NCI-H1417 treated with DMSO at 0.1 percent for 48 hours (cell line): ENCODE data around the gene NLRP3.
"Not testable (repeated sequence)": the region's sequence is repeated elsewhere in the genome, so short reads cannot be mapped to it uniquely, and the experiment has no call there.

Experiments used
- DNase-seq: peaks from one replicate; lab custom pipeline; 2025; lab: John Stamatoyannopoulos, UW

Gene NLRP3

DNA sequence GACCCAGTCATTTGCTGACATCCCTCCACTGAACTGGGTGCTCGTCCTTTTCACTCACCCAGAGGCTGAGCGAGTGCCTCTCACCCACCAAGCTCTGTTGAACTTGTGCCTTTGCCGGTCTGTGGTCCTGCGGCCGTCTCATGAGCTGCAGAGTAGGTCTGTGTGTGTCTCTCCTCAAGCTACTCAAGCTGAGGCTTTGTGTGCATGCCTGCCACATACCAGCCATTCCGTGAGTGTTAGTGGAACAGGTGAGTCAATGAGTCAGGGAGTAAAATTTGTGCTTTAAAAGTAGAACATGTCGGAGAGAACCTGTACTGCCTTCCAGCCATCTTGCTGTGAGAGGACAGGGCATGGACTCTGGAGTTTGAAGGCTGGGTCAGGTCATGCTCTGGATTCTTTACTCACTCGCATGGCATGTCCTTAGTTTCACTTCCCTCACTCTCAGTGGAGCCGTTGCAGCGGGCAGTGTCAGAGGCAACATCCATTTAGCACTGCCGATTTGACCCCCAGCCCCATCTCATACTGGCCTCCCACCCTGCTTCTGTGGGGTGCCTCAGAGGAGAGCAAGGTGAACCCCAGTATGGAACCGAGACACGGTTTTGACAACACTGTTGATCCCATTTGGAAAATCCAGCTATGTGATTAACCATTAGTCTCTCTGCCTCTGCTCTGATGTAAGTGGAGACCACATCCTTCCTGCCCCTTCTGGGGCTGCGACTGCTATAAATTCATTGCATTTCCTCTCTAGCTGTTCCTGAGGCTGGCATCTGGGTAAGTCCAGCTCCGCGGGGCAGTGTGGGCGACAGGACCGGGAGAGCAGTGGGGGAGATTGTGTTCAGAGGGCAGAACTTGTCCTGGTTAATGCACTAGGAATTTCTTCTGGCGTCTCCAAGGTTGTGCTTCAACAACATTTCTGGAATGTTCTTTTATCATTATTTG is at the start of gene NLRP3:
Gene NLRP3, plus strand, starts transcription at position 751 of the 939 bp plus-strand sequence. CDS start 2,628 bp downstream, outside the sequence.
- DNase-seq = no peak

DNA sequence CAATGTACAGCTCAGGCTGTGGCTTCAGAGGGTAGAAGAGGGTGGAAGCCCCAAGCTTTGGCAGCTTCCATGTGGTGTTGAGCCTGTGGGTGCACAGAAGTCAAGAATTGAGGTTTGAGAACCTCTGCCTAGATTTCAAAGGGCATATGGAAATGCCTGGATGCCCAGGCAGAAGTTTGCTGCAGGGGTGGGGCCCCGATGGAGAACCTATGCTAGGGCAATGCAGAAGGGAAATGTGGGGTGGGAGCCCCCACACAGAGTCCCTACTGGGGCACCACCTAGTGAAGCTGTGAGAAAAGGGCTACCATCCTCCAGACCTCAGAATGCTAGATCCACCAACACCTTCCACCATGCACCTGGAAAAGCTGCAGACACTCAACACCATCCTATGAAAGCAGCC is 49.6 kb upstream of the NLRP3 start:
- DNase-seq = not testable (repeated sequence)

DNA sequence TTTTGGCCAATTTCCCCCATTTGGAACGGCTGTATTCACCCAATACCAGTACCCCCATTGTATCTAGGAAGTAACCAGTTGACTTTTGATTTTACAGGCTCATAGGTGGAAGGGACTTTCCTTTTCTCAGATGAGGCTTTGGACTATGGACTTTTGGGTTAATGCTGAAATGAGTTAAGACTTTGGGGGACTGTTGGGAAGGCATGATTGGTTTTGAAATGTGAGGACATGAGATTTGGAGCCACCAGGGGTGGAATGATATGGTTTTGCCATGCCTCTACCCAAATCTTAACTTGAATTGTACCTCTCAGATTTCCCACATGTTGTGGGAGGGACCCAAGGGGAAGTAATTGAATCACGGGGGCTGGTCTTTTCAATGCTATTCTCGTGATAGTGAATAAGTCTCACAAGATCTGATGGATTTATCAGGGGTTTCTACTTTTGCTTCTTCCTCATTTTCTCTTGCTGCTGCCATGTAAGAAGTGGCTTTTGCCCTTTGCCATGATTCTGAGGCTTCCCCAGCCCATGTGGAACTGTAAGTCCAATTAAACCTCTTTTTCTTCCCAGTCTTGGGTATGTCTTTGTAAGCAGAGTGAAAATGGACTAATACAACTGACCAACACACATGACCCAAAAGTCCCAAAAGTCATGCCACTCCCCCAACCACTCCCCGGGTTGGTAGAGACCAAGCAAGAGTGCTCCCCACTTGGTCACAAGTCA is 48.9 kb upstream of the NLRP3 start:
- no peak for DNase-seq

- DNase-seq = no peak
Observed at GRCh38 chr1:247367786-247368422, 48.1 kb upstream of the NLRP3 start.

DNA sequence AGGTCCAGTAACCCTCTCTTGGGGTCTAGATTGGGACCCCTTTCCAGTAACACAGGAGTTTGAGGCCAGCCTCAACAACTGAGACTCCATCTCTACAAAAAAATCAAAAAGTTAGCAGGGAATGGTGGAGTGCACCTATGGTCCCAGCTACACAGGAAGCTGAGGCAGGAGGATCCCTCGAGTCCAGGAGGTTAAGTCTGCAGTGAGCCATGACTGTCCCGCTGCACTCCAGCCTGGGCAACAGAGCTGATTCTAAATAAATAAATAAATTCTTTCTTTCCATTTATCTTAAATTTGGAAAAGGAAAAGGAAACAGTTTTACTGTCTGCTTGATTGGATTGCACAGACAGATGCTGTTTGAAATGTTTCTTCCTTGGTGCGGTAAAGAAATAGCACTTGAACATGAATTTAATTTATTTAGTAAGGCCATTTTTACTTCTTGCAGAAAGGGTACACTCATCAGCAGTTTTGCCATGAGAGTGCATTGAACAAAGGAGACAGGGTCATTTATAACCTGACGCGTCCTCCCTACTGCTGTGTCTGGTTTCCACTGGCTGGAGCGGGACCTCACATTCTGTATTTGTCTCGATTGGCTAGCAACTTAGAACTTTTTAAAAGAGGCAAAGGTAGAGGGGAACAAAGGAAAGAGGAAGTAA is 47.4 kb upstream of the NLRP3 start:
- DNase-seq = no peak

DNA sequence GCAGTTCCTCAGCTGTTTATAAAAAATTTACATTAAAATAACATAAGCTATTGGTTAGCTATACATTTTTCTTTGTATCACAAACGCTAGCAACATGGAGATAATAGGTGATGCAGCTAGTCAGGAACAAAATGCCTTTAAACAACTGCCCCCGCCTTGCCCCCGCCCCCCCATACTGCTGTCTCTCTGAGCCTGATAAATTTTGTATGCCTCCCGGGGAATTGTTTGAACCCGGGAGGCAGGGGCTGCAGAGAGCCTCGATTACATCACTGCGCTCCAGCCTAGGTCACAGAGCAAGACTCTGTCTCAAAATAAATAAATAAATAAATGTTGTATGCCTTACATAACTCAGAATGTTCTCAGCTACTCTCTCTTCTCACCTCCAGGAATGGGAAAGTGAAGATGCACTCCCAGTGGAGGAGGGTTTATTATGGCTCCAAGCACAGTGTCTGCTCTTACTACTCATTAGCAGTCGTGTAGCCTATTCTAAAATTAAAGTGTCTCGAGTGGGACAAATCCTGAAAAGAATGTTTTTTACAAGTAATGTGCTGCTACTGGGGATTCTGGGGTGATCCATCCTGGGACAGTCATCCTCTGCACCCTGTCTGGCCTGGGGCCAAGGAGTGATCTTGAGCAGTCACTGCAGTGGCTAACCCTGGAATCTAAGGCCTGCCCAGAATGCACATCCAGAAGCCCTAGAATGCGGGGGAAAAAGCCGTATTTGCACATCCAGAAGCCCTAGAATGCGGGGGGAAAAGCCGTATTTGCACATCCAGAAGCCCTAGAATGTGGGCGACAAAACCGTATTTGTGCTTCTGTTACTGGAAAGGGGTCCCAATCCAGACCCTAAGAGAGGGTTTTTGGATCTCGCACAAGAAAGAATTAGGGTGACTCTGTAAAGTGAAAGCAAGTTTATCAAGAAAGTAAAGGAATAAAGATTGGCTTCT is 44.9 kb upstream of the NLRP3 start:
- no peak for DNase-seq

- DNase-seq = no peak
Observed at GRCh38 chr1:247371801-247372259, 44.1 kb upstream of the NLRP3 start.

- DNase-seq = no peak
Observed at GRCh38 chr1:247373721-247374141, 42.2 kb upstream of the NLRP3 start.

- not testable (repeated sequence) for DNase-seq
Observed at GRCh38 chr1:247374651-247375334, 41.2 kb upstream of the NLRP3 start.

GRCh38 chr1:247375747-247376146 is 40.2 kb upstream of the NLRP3 start:
- DNase-seq = no peak

- DNase-seq = no peak
Observed at GRCh38 chr1:247376659-247377058, 39.3 kb upstream of the NLRP3 start.

GRCh38 chr1:247377656-247378055 is 38.3 kb upstream of the NLRP3 start:
- not testable (repeated sequence) for DNase-seq

- no peak for DNase-seq
Observed at GRCh38 chr1:247378334-247379073, 37.5 kb upstream of the NLRP3 start.

GRCh38 chr1:247385283-247385682 is 30.7 kb upstream of the NLRP3 start:
- no peak for DNase-seq

GRCh38 chr1:247386217-247386616 is 29.8 kb upstream of the NLRP3 start:
- no peak for DNase-seq

DNA sequence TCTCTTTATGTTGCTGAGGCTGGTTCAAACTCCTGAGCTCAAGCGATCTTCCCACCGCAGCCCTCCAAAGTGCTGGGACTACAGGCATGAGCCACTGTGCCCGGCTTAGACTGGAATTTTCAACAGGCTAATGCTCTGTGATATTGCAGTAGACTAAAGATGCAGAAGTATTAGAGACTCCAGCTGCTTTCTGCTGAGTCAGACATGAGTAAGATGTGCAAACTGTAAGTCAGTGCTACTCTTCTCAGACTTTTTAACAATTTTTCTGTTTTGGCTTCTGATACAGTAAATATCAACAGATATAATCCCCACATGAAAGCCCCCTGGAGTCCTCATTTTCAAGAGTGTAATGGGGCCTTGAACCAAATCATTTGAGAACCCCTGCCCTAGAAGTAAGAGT is 29.3 kb upstream of the NLRP3 start:
- DNase-seq = no peak

- no peak for DNase-seq
Observed at GRCh38 chr1:247387096-247387495, 28.9 kb upstream of the NLRP3 start.

DNA sequence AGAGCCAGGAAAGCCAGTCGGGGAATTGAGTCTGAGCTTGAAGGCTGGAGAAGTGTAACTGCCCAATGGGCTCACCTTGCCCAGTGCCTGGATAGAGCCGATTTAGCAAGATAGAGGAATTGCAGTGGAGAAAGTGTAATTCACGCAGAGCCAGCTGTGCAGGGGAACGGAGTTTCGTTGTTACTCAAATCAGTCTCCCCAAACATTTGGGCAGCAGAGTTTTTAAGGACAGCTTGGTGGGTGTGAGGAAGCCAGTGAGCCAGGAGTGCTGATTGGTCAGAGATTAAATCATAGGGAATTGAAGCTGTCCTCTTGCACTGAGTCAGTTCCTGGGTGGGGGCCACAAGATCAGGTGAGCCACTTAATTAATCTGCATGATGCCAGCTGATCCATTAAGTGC is 28.4 kb upstream of the NLRP3 start:
- no peak for DNase-seq

GRCh38 chr1:247390116-247390791 is 25.7 kb upstream of the NLRP3 start:
- peak; percentile 23 for DNase-seq
